Uterus (tissue), 2 donors: ENCODE measurements around the gene ANKRD22.

Experiments used
- POLR2A ChIP-seq, 2 donors: fragments of 450-650 bp; IDR thresholded peaks; one replicate each; pipeline ENCODE4 v1.6.1; 2016; ENCODE audit warnings: antibody characterized with exemption in 2 of 2, mild to moderate bottlenecking in 1 of 2, moderate library complexity in 1 of 2
- TF ChIP-seq, protein P1 (sequence below), 4 experiments: fragments of 200-600 bp in 2 of 4; fragments of 450-650 bp in 2 of 4; sonication (generic) in 2 of 4; IDR thresholded peaks; one replicate each; pipeline ENCODE4 v1.5.1; 2016 to 2019; ENCODE audit warnings: antibody characterized with exemption in 4 of 4, mild to moderate bottlenecking in 2 of 4, moderate library complexity in 1 of 4

DNA sequence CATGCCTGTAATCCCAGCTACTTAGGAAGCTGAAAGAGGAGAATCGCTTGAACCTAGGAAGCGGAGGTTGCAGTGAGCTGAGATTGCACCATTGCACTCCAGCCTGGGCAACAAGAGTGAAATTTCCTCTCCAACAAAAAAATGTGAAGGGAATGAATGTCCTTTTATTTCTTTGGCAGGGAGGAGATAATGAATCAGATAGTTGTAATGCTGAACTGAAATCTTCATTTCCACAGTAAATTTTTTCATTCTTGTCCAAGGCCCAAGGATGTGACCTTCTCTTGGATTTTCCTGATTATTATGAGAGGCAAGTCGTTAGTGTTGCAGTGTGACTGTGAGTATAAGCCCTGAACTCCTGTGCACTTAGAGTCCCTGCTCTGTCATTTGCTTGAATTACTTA is 42.0 kb upstream of the ANKRD22 start:
- TF ChIP-seq POLR2A (IDR thresholded peaks at IDR 0.05): no peak
- TF ChIP-seq, protein P1, sequence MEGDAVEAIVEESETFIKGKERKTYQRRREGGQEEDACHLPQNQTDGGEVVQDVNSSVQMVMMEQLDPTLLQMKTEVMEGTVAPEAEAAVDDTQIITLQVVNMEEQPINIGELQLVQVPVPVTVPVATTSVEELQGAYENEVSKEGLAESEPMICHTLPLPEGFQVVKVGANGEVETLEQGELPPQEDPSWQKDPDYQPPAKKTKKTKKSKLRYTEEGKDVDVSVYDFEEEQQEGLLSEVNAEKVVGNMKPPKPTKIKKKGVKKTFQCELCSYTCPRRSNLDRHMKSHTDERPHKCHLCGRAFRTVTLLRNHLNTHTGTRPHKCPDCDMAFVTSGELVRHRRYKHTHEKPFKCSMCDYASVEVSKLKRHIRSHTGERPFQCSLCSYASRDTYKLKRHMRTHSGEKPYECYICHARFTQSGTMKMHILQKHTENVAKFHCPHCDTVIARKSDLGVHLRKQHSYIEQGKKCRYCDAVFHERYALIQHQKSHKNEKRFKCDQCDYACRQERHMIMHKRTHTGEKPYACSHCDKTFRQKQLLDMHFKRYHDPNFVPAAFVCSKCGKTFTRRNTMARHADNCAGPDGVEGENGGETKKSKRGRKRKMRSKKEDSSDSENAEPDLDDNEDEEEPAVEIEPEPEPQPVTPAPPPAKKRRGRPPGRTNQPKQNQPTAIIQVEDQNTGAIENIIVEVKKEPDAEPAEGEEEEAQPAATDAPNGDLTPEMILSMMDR (IDR thresholded peaks at IDR 0.05): no peak
